Right lobe of liver (tissue), 4 donors: Measurements from ENCODE around the gene KCNAB1.
"Not testable (repeated sequence)": the region's sequence is repeated elsewhere in the genome, so short reads cannot be mapped to it uniquely, and the experiment has no call there.

Source experiments
- CTCF ChIP-seq, 4 donors: fragments of 200-600 bp in 3 of 4; fragments of 450-650 bp in 1 of 4; IDR thresholded peaks; one replicate each; pipeline versions ENCODE4 v1.5.1 to v1.8.0; 2016 to 2022; ENCODE audit warnings: antibody characterized with exemption in 4 of 4, mild to moderate bottlenecking in 2 of 4
- POLR2A ChIP-seq: fragments of 450-650 bp; IDR thresholded peaks from one replicate; pipeline ENCODE4 v1.6.1; 2017; ENCODE audit warnings: antibody characterized with exemption, mild to moderate bottlenecking
- donor health status: DM: no; HTN: no; CAD: no.
- donor health status: DM: no; HTN: no; CAD: no.
- donor health status: DM: no; HTN: yes; CAD: no.

- not testable (repeated sequence) for TF ChIP-seq CTCF (IDR thresholded peaks at IDR 0.05); POLR2A
Measured at GRCh38 chr3:156099348-156099747, 21.0 kb upstream of the KCNAB1 start.
